Measurements from ENCODE around the gene SH3YL1.

Gene SH3YL1

DNA sequence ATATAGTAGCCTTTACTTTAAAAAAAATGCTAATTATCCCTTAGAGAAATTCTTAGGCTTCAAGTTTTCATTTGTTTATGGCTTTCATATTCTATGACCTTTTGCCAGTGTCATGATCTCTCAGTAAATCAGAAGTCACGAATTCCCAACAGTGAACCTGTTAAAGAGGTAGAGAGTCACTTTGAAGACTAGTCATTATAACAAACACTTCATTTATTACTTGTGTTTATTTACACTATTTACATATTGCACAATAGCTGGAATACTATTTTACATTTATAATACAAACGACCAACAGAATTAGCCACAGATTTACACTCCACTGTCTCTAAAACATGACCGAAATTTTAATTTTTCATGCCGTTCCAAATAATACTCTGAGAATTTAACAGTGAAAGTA, 15.5 kb upstream of the SH3YL1 start:
- no peak for DNase-seq (ENCODE audit: low read depth in 1 of 2, low spot score in 1 of 2)
- no peak for TF ChIP-seq JUND (IDR thresholded peaks at IDR 0.05; ENCODE audit: low read depth)
- in situ Hi-C loops (cut with HindIII; ENCODE audit: low pct_unique_long_range_greater_than_20kb, low sequenced_read_pairs), result no loop called here

DNA sequence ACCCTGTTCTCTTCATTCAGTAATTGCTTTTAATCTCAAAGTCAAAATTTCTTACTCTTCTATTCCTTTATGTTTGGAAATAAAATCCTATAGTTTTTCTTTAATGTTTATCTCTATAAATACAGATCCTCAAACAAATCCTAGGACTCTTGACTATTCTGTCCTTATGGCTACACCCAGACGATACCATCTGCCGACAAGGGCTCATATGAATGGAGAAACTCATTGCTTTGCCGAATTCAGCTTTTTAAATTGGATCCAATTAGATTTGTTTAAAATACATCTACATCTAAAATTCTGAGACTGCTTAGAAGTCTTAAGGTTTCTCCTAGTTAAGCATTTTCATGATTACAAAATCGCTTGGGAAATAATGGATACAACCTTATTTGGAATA, 15.1 kb upstream of the SH3YL1 start:
- TF ChIP-seq JUND (IDR thresholded peaks at IDR 0.05; ENCODE audit: low read depth), result no peak
- in situ Hi-C loops (cut with HindIII; ENCODE audit: low pct_unique_long_range_greater_than_20kb, low sequenced_read_pairs), result no loop called here
- no peak for DNase-seq (ENCODE audit: low read depth in 1 of 2, low spot score in 1 of 2)

DNA sequence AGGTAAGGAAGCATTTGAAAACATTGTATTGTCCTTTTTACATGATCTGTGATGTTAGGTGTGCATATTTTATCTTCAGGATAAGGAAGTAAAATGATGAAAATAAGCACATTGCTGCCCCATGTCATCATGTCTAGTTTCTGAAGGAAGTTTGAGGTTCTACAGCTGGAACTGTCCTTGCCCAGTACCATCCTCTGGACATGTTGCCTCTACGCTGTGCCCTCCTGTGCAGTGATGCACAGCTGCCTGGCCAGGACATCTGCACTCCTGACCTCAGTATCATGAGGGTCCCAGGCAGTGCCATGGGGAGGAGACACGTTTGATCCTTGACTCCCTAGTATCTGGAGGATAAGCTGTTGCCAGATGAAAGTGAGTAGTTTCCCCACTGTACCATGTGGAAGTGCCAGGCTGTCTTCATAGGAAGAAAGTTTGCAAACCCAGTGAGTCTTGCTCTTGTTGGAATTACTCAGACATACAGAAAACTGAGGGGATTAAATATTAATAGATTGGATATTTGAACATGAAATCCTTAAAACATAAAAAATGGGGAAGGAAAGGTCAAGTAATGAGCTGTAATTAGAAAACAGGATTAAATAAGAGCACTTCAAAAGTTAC, 14.6 kb upstream of the SH3YL1 start:
- no peak for DNase-seq (ENCODE audit: low read depth in 1 of 2, low spot score in 1 of 2)
- no peak for TF ChIP-seq JUND (IDR thresholded peaks at IDR 0.05; ENCODE audit: low read depth)
- in situ Hi-C loops (cut with HindIII; ENCODE audit: low pct_unique_long_range_greater_than_20kb, low sequenced_read_pairs), result no loop called here

DNA sequence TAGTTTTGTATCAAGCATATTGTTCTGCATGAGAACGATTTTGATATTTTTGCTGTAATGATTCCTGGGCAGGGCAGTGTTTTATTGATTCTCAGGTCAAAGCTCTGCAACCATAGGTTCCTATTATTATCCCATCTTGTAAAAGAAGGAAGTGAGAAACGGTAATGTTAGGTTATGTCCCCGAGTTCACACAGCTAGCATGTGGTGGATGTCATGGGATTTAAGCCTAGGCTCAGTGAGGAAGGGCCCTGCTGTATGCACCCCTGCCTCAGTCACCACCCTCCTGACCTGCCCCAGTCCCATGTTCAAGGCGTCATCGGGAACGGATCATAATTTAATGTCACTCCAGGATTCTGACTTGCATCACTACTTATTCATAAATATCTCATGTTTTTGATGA, 11.6 kb upstream of the SH3YL1 start:
- no peak for DNase-seq (ENCODE audit: low read depth in 1 of 2, low spot score in 1 of 2)
- in situ Hi-C loops (cut with HindIII; ENCODE audit: low pct_unique_long_range_greater_than_20kb, low sequenced_read_pairs), result no loop called here

DNA sequence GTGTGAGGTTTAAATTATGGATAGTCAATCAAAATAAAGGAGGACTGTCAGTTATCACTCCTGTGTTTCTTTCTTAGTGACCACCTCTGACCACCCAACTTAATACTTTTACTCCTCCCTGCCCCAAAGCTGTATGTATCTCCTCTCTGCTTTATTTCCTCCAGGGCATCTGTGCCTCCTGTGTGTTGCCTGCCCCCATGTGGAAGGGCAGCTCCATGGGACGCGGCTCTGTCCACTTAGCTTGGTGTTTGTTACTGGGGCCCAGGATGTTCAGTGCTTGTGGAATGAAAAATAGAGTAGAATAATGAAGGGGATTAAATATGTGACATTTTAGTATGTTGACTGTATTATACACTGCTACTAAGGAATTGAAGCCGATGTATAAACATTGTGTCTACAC, 10.7 kb upstream of the SH3YL1 start:
- in situ Hi-C loops (cut with HindIII; ENCODE audit: low pct_unique_long_range_greater_than_20kb, low sequenced_read_pairs), result no loop called here
- TF ChIP-seq JUND (IDR thresholded peaks at IDR 0.05; ENCODE audit: low read depth), result no peak
- DNase-seq (ENCODE audit: low read depth in 1 of 2, low spot score in 1 of 2), result peak in 1 of 2 experiments; percentile 32

More for the DNA sequence above, 11.6 kb upstream of the SH3YL1 start:
- no peak for TF ChIP-seq JUND (IDR thresholded peaks at IDR 0.05; ENCODE audit: low read depth)

DNA sequence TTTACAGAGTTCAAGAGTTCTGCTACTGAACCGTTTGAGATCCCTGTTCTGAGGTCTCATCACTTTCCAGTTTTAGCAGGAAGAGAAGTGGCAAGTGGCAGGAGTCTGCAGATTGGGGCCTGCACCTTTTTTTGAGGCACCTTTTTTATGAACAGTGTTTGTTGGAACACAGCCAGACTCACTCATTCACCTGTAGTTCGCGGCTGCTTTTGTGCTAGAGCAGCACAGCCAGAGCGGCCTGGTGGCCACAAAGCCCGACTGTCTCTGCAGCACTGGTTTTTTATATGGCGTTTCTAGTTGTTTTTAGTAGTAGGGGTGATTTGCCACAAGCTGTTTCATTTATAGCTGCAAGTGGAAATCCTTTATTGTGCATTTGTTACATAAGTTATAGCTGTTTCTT, 9.5 kb upstream of the SH3YL1 start:
- in situ Hi-C loops (cut with HindIII; ENCODE audit: low pct_unique_long_range_greater_than_20kb, low sequenced_read_pairs), result no loop called here
- DNase-seq (ENCODE audit: low read depth in 1 of 2, low spot score in 1 of 2), result peak in 1 of 2 experiments; percentile 16
- TF ChIP-seq JUND (IDR thresholded peaks at IDR 0.05; ENCODE audit: low read depth), result no peak

DNA sequence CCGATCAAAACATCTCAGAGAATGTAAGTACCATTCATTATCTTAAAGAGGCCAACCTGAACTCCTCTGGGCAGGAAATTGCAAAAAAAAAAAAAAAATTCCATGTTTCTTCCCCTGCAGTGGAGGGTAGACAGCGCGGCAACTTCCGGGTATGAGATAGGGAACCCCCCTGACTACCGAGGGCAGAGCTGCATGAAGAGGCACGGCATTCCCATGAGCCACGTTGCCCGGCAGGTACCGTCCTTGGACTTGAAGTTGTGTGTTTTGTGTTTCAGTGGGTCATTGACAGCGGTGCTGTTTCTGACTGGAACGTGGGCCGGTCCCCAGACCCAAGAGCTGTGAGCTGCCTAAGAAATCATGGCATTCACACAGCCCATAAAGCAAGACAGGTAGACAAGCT, 8.1 kb upstream of the SH3YL1 start:
- no peak for DNase-seq (ENCODE audit: low read depth in 1 of 2, low spot score in 1 of 2)
- no peak for TF ChIP-seq JUND (IDR thresholded peaks at IDR 0.05; ENCODE audit: low read depth)
- in situ Hi-C loops (cut with HindIII; ENCODE audit: low pct_unique_long_range_greater_than_20kb, low sequenced_read_pairs), result no loop called here

DNA sequence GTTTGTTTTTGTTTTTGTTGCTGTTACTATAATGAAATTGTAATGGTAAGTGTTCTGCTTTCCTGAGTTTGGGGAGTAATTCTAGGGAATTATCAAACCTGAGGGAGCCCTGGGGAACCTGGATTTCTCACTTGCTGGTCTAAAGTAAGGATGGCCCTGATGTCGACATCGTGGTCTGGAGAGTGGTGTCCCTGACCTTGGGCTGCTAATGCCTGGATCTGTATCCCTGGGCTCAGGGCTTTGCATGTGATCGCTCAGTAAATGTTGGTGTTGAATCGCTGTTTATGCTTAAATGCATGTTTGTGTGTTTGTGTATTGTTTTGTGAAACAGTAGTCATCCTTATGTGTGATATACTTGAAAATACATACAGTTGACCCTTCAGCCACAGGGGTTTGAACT, 7.0 kb upstream of the SH3YL1 start:
- TF ChIP-seq JUND (IDR thresholded peaks at IDR 0.05; ENCODE audit: low read depth), result no peak
- no peak for DNase-seq (ENCODE audit: low read depth in 1 of 2, low spot score in 1 of 2)
- in situ Hi-C loops (cut with HindIII; ENCODE audit: low pct_unique_long_range_greater_than_20kb, low sequenced_read_pairs), result no loop called here

DNA sequence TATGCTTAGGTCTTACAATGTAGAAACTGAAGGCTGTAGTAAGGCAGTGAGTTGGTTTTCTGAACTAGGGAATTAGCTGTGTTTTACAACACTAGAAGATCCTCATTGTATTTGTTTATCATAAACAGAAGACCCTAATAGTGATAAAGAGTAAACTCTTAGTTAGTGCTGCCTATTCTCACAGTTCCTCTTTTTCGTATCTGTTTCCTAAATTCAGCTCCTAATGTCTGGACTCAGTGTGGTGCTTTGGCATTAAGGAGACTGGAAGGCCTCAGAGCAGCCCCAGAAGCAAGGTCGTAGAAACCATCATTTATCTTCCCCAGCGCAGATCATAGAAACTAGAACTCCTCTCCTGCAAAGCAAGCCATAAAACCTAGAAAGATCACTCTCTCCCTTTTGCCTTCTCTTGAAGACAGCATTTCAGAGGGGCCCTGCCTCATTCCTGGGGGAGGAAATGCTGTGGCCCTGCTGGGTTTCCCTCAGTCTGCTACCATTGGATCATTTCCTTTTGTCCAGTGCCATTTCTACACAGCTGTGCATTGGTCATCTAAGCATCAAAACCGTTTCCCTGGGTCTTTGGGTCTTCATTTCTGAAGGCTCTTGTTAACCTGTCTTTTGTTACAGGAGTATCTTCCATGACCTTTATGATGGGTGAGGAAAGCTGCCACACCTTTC, 5.7 kb upstream of the SH3YL1 start:
- in situ Hi-C loops (cut with HindIII; ENCODE audit: low pct_unique_long_range_greater_than_20kb, low sequenced_read_pairs), result no loop called here
- TF ChIP-seq JUND (IDR thresholded peaks at IDR 0.05; ENCODE audit: low read depth), result no peak
- DNase-seq (ENCODE audit: low read depth in 1 of 2, low spot score in 1 of 2), result no peak

DNA sequence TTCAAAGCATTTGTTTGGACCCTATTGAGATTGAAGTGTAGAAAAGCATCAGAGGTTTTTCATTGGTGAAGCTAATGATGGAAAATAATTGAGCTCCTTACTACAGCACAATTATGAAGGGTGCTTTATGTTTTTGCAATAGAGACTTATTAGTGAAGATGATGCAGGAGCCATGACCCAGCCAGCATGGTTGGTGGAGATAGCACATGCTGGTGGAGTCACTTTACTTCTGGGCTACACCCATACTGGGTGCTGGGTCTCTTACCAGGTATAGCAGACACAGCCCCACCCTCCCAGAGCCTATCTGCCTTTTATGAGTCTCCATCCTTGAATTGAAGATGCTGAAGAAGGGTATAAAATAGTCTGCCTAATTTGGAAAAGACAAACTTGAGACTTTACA, 4.5 kb upstream of the SH3YL1 start:
- no peak for TF ChIP-seq JUND (IDR thresholded peaks at IDR 0.05; ENCODE audit: low read depth)
- in situ Hi-C loops (cut with HindIII; ENCODE audit: low pct_unique_long_range_greater_than_20kb, low sequenced_read_pairs), result no loop called here
- no peak for DNase-seq (ENCODE audit: low read depth in 1 of 2, low spot score in 1 of 2)

DNA sequence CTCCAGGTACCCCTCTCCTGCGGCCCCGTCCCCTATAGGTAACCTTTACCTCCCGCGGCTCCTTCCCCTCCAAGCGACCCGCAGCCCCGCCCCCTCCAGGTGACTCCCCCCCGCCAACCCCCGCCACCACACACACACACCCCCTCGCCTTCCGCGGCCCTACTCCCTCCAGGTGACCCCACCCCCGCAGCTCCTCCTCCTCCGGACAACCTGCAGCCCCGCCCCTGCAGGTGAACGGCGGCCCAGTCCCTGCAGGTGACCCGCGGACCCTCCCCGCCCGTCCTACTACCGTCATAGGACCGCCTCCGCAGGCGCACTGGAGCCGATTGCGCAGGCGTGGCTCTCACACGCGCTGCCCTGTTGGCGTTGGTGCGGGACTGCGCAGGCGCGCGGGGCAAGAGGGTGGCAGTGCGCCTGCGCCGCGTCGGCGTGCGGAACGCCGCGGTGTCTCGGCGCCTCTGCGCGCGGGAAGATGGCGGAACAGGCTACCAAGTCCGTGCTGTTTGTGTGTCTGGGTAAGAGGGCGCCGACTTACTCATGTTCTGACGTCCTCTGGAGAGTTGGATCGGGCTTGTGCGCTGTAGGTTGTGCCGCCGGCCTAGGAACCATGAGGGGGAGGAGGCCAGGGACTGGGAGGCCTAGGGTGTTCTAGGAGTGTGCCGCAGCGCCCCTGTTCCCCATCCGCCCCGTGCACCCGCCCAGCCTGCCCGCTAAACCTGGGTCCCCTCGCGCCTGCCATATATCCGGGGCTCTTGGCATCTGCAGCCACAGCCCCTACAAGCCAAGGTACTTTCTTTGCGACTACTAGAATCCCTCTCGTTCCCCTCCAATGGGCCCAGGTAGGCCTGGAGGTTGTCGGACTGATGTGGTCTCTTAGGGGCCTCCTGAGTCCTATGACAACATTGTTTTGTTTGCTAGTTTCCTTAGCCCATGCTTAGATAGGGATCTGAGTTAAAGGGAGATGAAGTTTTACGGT, 949 bp upstream of the SH3YL1 start, which contains the start of gene ACP1:
TSS of gene ACP1 (plus strand) at position 455 of the 976 bp plus-strand sequence. CDS start at position 473, 18 bp downstream.
- no peak for TF ChIP-seq JUND (IDR thresholded peaks at IDR 0.05; ENCODE audit: low read depth)
- in situ Hi-C loops (cut with HindIII; ENCODE audit: low pct_unique_long_range_greater_than_20kb, low sequenced_read_pairs), result no loop called here
- DNase-seq (ENCODE audit: low read depth in 1 of 2, low spot score in 1 of 2), result peak; percentile 95 to 97

DNA sequence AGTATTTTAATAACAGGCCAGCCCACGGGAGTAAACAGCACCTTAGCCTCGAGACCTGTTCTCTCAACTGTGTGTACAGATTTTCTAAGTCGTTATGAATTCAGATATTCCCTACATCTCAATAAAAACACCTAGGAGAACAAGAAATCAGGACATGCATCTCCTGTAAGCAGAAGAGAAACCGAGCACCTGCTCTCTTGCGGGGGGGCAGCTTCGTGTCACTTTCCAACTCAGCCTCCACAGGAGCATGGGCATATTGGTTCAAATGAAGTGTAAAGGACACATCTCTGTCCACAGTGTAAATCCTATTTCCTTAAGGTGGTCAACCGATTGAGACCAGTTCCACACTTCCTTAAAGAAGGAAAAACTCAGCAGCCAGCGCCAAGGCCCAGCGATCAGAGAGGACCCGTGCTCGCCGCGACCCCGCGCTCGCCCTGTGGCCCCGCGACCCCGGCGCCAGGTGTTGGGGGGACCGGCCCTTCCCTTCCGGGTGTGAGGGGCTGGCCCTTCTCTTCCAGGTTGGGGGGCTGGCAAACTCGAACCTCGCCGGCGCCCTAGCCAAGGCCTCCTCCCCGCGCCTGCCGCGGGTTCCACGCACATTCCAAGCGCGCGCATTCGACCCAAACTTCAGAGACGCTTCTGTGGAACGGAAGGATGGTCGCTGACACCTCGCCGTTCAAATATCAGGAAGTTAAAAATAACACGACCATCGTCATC, 652 bp downstream of the SH3YL1 start:
- in situ Hi-C loops (cut with HindIII; ENCODE audit: low pct_unique_long_range_greater_than_20kb, low sequenced_read_pairs), result no loop called here
- no peak for TF ChIP-seq JUND (IDR thresholded peaks at IDR 0.05; ENCODE audit: low read depth)

More for the DNA sequence above, 652 bp downstream of the SH3YL1 start:
- DNase-seq (ENCODE audit: low read depth in 1 of 2, low spot score in 1 of 2), result peak in 1 of 2 experiments; percentile 24
